Measurements from ENCODE around the gene EMID1. TPM values are rescaled to one million over a fixed set of nuclear protein-coding genes. Genes with fewer than 3 reads are reported as not detected.

The EMID1 gene
- 10 to 100 TPM in 1 of 2 donors, 1 to 10 TPM in 1; 7.9 to 30.2 TPM for total RNA-seq
- 1 to 10 TPM; 4.9 to 8.8 TPM for polyA plus RNA-seq
- long read RNA-seq, donor 1, transcript EMID1-203 (15 exons, 2,118 nt), result major isoform, 21 of 52 reads
- long read RNA-seq, donor 1, transcript EMID1-201 (15 exons, 2,173 nt), result minor isoform, 7 of 52 reads
- long read RNA-seq, donor 1, partial matches to known transcripts, result 18 of 52 reads
- long read RNA-seq, donor 1, other reads (novel, unspliced or antisense), result 6 of 52 reads
- long read RNA-seq, donor 2, transcript EMID1-203 (15 exons, 2,118 nt), result minor isoform, 6 of 37 reads
- long read RNA-seq, donor 2, transcript EMID1-201 (15 exons, 2,173 nt), result major isoform, 7 of 37 reads
- long read RNA-seq, donor 2, partial matches to known transcripts, result 24 of 37 reads
- long read RNA-seq, donor 2, other reads (novel, unspliced or antisense), result 0 of 37 reads
- long read RNA-seq, donor 3, transcript EMID1-203 (15 exons, 2,118 nt), result major isoform, 5 of 9 reads
- long read RNA-seq, donor 3, partial matches to known transcripts, result 0 of 9 reads
- long read RNA-seq, donor 3, other reads (novel, unspliced or antisense), result 0 of 9 reads
- long read RNA-seq, donor 4, partial matches to known transcripts, result 19 of 24 reads
- long read RNA-seq, donor 4, other reads (novel, unspliced or antisense), result 0 of 24 reads
- long read RNA-seq, donor 5, transcript EMID1-201 (15 exons, 2,173 nt), result major isoform, 12 of 22 reads
- long read RNA-seq, donor 5, transcript EMID1-203 (15 exons, 2,118 nt), result minor isoform, 10 of 22 reads
- long read RNA-seq, donor 5, partial matches to known transcripts, result 0 of 22 reads
- long read RNA-seq, donor 5, other reads (novel, unspliced or antisense), result 0 of 22 reads

DNA sequence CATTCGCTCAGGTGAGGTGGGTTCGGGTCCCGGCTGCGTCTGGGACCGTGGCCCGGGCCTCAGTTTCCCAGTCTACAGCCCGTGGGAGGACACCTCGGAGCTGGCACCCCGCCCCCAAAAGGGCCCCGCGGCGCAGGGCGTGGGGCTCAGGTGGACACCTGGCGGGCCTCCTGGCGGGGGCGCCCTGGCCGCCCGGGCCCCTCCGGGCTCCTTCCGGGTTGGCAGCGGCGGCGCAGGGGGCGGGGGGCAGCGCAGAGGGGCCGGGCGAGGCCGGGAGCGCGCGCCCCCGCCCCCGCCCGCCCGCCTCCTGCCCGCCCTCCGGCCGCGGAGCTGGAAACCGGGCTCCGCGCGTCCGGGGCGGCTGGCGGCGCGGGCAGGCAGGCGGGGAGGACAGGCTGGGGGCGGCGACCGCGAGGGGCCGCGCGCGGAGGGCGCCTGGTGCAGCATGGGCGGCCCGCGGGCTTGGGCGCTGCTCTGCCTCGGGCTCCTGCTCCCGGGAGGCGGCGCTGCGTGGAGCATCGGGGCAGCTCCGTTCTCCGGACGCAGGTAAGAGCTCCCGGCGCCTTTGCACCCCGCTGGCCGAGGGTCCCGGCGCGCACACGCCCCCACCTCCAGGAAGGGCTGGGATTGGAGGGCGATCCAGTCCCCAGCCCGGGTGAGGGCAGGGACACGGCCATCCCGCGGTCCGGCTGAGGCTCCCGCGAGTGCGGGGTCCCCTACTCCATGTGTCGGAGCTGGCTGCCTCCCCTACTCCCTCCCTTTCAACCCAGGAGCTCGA lies at the start of gene EMID1:
TSS of gene EMID1 (plus strand) at position 303 of the 778 bp plus-strand sequence. CDS start at position 446, 143 bp downstream.
- H3K9me3 ChIP-seq (ENCODE audit: control insufficient read depth in 4 of 4, insufficient read depth in 3 of 4, low read length in 3 of 4), result no peaks in the 10 kb centered on the region
- peak; percentile 55 to 71 (median 65) for DNase-seq
- H3K27ac ChIP-seq (ENCODE audit: low read depth in 1 of 2, low read length in 1 of 2), result peak within 1 kb of the TSS in 1 of 2 donors; percentile 65
- peaks cover 0 to 62% (median 16%) of the 10 kb centered on the region in 5 donors for H3K4me1 ChIP-seq (ENCODE audit: control insufficient read depth in 5 of 5, insufficient read depth in 5 of 5, low read length in 5 of 5)
- no peak for ATAC-seq (ENCODE audit: insufficient read depth, low FRiP score)
- H3K9ac ChIP-seq (ENCODE audit: insufficient read depth in 1 of 2, low read length in 2 of 2), result peak within 1 kb of the TSS; percentile 41 to 83
- peaks cover 0 to 3% (median 0%) of the 10 kb centered on the region in 4 donors for H3K36me3 ChIP-seq (ENCODE audit: control insufficient read depth in 4 of 4, insufficient read depth in 4 of 4, low read length in 4 of 4)
- H3K27me3 ChIP-seq (ENCODE audit: control insufficient read depth in 3 of 3, insufficient read depth in 3 of 3, low read length in 2 of 3), result no peaks in the 10 kb centered on the region
- WGBS, 2 donors, result 1 to 2% methylated on average over 46 to 90 of the region's 90 CpGs
- peak within 1 kb of the TSS; percentile 29 for H3K4me3 ChIP-seq
- TF ChIP-seq, protein P1, sequence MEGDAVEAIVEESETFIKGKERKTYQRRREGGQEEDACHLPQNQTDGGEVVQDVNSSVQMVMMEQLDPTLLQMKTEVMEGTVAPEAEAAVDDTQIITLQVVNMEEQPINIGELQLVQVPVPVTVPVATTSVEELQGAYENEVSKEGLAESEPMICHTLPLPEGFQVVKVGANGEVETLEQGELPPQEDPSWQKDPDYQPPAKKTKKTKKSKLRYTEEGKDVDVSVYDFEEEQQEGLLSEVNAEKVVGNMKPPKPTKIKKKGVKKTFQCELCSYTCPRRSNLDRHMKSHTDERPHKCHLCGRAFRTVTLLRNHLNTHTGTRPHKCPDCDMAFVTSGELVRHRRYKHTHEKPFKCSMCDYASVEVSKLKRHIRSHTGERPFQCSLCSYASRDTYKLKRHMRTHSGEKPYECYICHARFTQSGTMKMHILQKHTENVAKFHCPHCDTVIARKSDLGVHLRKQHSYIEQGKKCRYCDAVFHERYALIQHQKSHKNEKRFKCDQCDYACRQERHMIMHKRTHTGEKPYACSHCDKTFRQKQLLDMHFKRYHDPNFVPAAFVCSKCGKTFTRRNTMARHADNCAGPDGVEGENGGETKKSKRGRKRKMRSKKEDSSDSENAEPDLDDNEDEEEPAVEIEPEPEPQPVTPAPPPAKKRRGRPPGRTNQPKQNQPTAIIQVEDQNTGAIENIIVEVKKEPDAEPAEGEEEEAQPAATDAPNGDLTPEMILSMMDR (IDR thresholded peaks at IDR 0.05; ENCODE audit: control extremely low read depth, extremely low read depth), result no peak

DNA sequence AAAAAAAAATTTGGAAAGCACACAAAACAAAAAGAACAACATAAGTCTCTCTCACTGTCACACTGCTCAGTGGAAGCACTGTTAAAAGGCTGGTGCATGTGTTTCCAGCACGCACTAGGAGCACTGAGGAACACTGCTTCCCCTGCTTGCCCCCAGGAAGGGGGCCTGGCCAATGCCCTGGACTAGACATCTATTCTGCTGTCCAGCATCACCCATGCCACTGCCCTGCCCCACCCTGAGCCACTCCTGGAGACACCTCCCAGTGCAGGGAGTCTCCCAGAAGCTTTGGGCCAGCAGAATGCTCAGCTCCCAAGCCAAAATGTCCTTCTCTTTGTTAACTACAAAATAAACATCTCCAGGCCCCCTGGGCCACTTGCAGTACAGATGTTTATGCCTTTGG lies 49.7 kb upstream of the EMID1 start:
- no peak overlapping the region for H3K4me3 ChIP-seq
- TF ChIP-seq, protein P1 (IDR thresholded peaks at IDR 0.05; ENCODE audit: control extremely low read depth, extremely low read depth), result no peak
- WGBS, 2 donors, result 98 to 100% methylated on average over 1 of the region's 1 CpG

DNA sequence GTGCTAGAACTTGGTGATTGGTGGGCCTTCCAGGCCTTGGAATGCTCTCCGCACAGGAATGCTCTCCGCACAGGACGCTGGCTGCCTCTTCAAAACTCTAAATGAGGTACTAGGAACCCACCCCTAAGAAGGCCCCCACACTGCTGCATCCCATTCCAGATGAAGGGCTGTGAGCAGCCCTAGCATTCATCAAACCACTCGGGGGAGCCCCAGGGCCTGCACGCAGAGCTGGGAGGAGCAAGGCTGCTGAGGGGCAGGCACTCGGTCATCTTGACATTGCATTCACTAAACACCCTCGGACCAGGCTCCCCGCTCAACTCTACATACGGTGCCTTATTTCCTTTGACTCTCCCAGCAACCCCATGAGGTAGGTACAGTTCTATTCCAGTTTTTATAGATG lies 49.2 kb upstream of the EMID1 start:
- TF ChIP-seq, protein P1 (IDR thresholded peaks at IDR 0.05; ENCODE audit: control extremely low read depth, extremely low read depth), result no peak
- ATAC-seq (ENCODE audit: insufficient read depth, low FRiP score) (no peak), DNase-seq (peak; percentile 31 to 54 (median 42))
- 52 to 65% methylated on average over 9 of the region's 9 CpGs for WGBS, 2 donors
- Histone ChIP-seq H3K27ac (ENCODE audit: low read depth in 1 of 2, low read length in 1 of 2) (no peak overlapping the region), H3K27me3 (ENCODE audit: control insufficient read depth in 3 of 3, insufficient read depth in 3 of 3, low read length in 2 of 3) (no peaks in the 10 kb centered on the region), H3K9ac (ENCODE audit: insufficient read depth in 1 of 2, low read length in 2 of 2) (no peak overlapping the region), H3K4me3 (no peak overlapping the region), H3K36me3 (ENCODE audit: control insufficient read depth in 4 of 4, insufficient read depth in 4 of 4, low read length in 4 of 4) (no peaks in the 10 kb centered on the region), H3K4me1 (ENCODE audit: control insufficient read depth in 5 of 5, insufficient read depth in 5 of 5, low read length in 5 of 5) (peaks cover 0 to 21% (median 9%) of the 10 kb centered on the region in 5 donors), H3K9me3 (ENCODE audit: control insufficient read depth in 4 of 4, insufficient read depth in 3 of 4, low read length in 3 of 4) (no peaks in the 10 kb centered on the region)

More for the DNA sequence above, 49.7 kb upstream of the EMID1 start:
- Histone ChIP-seq H3K27me3 (ENCODE audit: control insufficient read depth in 3 of 3, insufficient read depth in 3 of 3, low read length in 2 of 3) (no peaks in the 10 kb centered on the region), H3K27ac (ENCODE audit: low read depth in 1 of 2, low read length in 1 of 2) (no peak overlapping the region), H3K4me1 (ENCODE audit: control insufficient read depth in 5 of 5, insufficient read depth in 5 of 5, low read length in 5 of 5) (peaks cover 0 to 21% (median 9%) of the 10 kb centered on the region in 5 donors), H3K9me3 (ENCODE audit: control insufficient read depth in 4 of 4, insufficient read depth in 3 of 4, low read length in 3 of 4) (no peaks in the 10 kb centered on the region), H3K36me3 (ENCODE audit: control insufficient read depth in 4 of 4, insufficient read depth in 4 of 4, low read length in 4 of 4) (no peaks in the 10 kb centered on the region), H3K9ac (ENCODE audit: insufficient read depth in 1 of 2, low read length in 2 of 2) (no peak overlapping the region)
- no peak for DNase-seq
- no peak for ATAC-seq (ENCODE audit: insufficient read depth, low FRiP score)
